Activated naive CD4-positive, alpha-beta T cell (primary cell): ENCODE measurements around the gene PTPRO.

Experiments
- DNase-seq, 4 experiments: peaks; one replicate each; lab custom pipeline; 2025; lab: John Stamatoyannopoulos, UW

PTPRO gene

DNA sequence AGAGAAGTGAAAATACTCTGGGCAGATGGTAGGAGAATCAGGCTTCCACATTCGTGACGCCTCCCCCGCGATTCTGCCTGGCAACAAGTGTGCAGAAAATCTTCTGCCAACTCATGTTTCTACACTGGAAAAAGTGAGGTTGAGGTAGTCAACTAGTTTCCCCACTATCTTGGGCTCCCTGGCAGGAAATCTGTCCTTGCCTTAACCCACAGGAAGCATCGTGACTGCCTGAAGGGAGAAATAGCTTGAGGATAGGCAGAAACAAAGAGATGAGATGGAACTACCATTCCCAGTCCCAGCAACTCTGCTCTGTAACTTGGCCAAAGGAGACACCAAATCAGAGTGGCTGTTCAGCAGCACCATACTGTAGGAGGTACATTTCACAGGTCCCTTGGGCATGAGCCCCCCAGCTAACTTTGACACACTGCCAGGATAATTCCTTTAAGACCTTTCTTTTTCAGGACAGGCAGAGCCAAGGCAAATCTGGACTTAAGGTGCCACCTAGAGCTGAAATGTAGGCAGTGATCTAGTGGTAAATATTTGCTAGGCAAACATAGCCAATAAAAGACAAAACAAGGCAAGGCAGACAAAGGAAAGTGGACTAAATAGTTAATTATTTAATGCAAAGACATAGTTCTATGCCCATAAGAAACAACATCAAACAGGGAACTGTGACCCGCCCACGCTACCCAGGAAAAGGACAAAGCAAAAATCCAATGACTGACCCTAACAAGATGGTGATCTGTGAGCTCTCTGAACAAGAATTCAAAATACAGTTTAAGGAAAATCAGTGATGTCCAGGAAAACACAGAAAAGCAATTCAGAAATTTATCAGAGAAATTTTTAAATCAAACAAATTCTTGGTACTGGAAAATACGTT lies 205.1 kb downstream of the PTPRO start:
- no peak for DNase-seq

DNA sequence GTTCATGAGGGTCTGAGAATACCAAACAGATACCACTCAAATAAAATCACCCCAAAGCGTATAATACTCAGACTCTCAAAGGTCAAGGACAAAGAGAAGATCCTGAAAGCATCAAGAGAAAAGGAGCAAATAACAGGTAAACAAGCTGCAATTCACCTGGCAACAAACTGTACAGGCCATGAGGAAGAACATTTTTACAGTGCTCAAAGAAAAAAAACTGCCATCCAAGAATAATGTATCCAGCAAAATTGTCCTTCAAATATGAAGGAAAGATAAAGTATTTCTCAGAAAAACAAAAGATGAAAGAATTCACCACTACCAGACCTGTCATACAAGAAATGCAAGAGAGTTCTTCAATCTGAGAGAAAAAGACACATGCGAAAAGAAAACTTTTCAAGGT lies 206.4 kb downstream of the PTPRO start:
- no peak for DNase-seq

DNA sequence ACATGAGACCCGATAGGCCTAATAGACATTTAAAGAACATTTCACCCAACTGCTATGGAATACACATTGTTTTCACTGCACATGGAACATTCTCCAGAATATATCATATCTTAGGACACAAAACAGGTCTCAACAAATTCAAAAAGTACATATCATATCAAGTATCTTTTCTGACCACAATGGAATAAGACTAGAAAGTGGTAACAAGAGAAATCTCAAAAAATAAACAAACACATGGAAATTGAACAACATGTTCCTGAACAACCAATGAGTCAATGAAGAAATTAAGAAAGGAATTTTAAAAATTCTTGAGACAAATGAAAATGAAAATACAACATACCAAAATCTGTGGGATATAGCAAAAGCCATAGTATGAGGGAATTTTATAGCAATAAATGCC lies 208.1 kb downstream of the PTPRO start:
- DNase-seq: no peak

DNA sequence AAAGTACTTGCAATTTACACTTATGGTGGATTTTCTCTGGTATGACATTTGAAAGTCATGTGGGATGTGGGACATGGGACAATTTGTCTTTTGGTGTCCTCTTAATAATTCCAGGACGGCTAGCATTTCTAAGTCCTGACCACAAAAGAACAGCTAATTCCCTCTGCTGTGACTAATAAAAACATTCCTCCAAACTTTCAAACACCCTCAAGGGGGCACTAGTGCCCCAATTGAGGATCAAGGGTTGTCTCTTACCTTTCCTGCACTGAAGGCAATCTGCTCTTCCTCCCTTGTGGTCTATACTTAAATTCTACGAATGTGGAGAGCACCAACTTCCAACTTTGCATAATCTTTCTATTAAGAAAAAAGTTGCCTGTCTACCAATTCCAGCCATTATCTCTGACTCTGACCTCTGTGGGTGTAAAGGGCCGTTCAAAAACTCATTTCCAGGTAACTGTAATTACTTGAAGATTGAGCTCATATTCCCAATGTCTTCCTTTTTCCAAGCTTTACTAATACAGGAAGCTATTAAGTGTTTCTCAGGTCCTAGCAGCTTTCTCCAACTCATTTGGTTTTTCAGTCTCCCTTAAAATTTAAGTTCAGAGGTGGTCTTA lies 210.2 kb downstream of the PTPRO start:
- peak in 2 of 4 experiments; percentile 12 to 14 for DNase-seq

DNA sequence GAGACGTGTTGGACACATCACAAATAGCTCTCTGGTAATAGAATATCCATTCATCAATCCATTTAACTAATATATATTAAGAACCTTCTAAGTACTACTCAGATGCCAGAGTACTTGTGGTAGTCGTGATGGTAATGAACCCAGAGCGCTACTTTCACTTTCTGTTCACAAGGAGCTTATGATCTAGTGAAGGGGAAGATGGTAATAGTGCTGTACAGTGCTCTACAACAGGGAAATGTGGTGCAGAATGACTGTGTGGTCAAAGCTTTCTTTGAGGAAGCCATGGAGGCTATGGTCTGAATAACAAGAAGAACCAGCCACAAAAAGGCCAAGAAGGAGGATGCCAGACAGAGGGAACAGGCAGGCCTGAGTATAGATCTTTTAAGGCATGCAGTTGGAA lies 212.0 kb downstream of the PTPRO start:
- DNase-seq: no peak

DNA sequence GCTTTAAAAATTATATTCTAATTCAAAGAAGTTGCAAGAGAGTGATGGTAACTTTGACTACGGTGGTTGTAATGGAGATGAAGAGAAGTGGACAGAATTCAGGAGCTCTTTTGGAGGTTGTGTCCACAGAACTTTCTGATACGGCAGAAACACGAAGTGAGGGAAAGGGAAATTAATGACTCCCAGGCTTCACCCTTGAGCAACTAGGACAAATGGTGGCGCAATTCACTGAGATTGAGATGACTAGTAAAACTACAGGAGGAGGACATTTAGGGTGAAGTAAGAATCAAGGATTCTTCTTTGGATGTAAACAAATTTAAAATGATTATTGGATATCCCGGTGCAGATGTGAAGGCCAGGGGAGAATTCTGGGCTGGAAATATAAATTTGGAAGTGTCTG lies 212.6 kb downstream of the PTPRO start:
- no peak for DNase-seq

DNA sequence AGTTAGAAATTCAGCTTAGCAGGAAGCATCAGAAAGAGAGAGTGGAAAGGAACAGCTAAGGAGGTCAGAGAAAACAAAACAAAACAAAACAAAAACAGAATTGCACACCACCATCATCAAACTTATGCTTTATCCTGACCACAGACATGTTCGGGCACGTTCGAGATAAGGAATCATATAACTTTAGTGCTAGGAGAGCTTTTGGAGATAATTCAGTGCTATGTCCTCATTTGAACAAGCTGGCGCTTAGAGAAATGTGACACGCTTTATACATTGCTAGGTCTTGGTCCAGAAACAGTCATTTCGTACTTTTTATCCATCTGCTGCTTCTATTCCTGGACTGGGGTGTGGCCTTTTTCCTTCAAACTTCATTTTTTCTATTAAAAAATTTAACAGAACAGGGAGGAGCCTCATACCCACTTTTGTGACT lies 213.1 kb downstream of the PTPRO start:
- DNase-seq: no peak

DNA sequence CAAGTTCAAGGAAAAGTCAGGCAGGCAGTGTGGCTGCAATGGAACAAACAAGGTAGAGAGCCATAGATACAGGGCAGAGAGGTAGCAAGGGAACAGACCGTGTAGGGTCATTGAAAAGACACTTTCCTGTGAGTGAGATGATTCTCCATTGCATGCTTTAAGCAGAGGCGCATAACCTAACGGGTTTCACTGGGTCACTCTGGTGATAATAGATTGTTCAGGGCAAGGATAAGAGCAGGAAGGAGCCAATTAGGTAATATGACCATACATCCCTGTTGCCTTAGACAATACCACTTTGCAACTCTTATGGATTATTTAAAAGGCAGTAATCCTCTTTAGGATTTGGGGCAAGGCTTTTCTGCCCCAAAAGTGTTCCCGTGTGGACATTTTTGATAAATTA lies 214.1 kb downstream of the PTPRO start:
- DNase-seq: no peak

DNA sequence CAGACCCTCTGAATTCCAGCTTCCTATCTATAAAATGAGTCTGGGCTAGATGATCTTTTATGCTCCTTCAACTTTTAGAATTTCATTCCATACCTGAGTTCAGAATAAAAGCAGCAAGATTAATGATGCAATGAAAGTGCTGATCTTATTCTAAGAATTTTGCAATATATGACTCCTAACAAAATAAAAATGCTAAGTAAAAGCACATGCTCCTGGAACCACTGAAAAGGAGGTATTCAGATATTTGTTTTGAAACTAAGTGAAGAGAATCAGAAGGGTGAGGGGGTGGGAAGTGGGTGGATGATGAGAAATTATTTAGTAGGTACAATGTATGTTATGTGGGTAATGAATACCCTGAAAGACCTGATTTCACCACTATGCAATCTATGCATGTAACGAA lies 216.6 kb downstream of the PTPRO start:
- no peak for DNase-seq

DNA sequence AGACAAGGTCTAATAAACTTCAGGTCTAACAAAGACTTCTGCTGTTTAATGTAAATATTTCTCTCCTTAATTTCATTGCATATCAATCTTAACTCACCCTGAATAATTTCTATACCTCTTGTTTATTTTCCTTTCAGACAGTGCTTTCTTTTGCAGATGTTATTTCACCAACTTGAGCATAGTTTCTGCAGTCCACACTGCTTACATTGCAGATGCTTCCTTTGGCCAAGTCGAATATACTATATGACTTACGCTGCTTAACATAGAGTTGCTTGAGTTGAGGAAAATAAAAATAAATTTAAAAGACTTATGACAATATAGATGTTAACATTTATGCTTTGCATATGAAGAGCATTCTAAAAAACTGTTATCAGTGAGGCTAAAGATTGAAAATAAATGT lies 217.7 kb downstream of the PTPRO start:
- DNase-seq: no peak

DNA sequence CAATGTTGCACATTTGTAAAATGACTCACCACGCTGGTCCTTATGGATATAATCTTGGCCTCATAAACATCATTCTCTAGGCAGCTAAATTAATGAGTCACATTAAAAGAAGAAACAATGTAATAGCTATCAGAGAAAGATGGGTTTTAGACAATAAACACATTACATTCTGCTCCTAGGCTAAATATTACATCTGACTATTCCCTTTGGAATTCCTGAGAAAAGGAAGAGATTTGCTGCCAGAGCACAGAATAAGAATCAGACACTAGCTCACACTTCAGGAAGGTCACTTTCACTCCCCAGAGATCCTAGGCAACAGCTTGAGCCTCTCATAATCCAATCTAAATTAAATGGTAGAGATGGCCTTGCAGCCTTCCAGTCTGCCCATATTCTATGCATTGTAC lies 218.2 kb downstream of the PTPRO start:
- DNase-seq: no peak

DNA sequence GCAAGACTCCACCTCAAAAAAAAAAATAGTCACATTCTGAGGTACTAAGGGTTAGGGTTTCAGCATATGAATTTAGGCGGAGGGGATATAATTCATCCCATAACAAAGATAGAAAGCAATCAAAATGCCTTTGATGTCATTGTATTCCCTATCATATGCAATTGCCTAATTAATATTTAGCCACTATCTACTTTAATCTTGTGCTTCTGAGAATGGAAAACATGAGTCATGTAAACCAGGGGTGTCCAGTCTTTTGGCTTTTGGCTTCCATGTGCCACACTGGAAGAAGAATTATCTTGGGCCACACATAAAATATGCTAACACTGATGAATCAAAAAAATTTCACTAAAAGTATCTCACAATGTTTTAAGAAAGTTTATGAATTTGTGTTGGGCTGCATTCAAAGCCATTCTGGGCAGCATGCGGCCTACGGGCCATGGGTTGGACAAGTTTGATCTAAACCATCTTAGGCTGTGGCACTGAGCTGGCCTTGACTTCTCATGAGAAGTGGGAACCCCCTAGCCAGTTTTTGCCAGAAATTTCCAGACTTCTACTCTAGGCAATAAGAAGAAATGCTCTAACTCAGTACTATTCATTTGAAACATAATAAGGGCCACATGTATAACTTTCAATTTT lies 219.8 kb downstream of the PTPRO start:
- DNase-seq: no peak

DNA sequence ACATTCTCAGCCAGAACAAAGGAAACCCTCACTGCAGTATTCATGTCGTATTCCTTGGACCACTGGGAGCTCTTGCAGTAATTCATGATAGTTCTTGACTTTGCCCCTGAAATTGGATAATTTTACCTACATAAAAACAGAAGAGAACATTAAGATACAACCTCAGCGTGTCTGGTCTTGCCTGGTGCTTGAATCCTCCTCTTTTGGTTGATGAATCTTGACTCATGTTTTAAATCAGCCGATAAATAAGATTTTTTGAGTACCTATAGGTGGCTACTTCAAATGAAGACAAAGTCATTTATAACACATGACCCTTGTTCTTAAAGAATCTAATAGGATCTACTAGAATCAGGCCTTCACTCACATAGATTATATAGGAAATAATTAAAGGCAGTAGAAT lies 221.0 kb downstream of the PTPRO start:
- no peak for DNase-seq

DNA sequence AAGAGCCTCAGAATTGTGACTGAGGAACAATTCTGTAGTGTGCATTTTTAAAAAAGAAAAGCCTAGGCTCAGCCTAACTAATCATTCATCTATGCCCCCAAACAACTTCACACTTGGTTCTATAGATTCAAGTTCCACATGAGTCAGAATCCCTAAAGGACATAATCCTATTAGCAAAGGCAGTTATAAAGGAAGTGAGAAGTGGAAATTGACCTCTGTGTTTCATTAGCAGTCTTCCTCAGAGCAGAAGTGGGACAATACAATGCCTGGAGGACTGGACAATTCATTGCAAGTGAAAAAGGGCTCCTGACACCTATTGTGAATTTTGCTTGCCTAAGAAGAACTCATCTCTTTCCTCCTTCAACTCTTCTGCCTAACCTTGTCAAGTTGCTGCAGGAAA lies 222.3 kb downstream of the PTPRO start:
- DNase-seq: no peak

DNA sequence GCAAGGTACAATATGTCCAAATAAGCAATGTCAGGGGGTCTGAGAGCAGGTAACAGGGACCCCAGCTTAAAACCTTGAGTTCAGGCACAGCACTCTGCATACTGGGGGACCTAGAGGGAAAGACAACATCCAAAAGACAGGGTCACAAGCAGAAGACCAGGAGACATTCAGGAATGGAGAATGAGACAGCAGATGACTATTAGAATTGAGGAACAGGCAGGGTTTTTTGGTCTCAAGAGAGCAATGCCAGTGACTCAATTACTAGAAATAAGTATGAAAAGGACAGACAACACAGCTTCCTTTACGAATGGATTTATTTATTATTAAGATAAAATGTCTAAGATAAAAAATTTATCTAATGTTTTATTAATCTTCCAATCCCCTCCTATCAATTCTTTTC lies 223.0 kb downstream of the PTPRO start:
- DNase-seq: no peak

DNA sequence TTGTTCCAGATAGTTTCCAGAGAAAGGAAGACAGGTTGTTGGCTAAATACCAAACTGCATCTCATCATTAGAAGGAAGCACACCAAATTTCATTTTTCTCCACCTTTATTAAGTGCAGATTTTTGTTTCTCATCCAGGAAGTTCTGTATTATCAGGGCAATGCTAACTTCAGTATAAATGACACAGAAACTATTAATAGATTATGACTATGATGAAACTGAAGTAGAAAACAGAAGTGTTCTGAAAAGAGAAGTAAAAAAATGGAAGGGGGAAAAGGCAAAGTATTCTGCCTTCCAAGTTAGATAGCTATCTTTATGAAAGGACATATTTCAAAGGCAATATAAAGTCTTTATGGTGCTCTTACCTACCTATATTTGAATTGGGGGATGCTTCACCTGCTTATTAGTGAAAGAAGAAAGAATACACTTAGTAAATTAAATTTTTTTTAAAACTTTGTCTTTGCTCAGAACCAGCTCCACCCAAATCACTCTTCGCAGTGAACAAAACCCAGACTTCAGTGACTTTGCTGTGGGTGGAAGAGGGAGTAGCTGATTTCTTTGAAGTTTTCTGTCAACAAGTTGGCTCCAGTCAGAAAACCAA lies 223.9 kb downstream of the PTPRO start:
- no peak for DNase-seq

DNA sequence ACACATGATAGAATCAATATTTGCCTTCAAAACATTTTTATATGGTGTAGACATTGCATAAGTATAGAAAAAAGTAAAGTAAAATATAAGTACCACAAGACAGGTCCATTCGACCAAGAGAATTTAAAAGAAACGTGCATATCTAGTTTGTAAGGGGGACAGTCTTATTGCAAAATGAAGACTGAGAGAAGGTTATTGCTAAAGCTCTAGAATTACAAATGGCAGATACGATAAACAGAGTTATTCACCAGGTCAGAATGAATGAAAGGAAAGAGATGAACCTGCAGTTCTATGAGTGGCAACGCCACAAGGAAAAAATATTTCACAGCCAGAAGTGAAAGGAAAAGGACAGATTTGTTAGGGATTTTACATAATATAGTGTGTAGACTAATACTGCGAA lies 224.8 kb downstream of the PTPRO start:
- no peak for DNase-seq

DNA sequence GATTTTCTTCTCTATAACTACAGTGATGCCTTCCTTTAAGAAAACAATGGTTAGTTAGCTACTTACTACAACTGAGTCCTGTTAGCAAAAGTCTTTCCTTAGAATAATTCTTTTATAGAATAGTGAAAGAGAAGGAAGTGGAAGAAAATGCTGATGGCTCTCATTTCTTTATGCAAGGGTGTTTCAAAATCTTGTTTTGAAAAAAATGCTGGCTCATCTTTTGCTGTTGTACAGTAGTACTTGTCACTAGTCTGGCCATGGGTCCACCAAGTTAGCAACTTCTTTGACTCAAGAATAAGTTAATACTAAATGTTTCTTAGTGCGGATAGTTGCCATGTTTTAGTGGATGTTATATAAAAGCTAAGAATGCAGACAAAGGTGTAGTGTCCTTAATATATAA lies 225.4 kb downstream of the PTPRO start:
- DNase-seq: no peak

DNA sequence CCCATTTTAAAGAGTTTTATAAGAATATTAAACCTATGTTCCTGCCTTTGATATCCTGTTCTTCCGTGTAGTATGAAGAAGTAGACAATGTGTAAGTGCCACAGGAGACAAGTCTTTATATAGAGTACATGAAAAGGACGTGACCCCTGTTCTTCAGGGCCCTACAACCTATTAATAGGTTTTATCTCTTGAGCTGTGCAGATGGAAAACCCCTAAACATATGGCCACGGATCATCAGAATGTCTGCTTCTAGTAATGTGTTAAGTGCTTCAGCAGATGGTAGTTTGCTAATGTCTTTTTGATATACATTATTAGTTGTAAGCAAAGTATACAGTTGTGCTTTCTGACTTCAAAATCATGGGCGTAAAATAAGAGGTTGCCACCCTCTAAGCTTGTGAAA lies 228.5 kb downstream of the PTPRO start:
- no peak for DNase-seq

DNA sequence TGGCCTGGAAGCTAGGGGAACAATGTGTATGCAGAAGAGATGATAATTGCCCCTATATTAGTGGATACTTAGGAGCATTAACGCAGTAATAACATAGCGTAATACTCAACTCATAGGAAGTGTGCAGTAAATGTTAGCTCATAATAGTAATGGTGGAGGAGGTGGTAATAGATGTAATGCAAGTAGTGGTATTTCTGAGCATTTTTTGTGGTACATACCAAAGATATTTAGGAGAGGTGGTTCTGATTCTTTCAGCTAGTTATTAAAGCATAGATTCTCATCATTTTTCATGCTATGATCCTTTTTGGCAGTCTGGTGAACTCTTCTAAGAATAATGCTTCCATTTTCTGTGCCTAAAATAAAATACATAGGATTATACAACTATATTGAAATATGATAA lies 233.1 kb downstream of the PTPRO start:
- no peak for DNase-seq

DNA sequence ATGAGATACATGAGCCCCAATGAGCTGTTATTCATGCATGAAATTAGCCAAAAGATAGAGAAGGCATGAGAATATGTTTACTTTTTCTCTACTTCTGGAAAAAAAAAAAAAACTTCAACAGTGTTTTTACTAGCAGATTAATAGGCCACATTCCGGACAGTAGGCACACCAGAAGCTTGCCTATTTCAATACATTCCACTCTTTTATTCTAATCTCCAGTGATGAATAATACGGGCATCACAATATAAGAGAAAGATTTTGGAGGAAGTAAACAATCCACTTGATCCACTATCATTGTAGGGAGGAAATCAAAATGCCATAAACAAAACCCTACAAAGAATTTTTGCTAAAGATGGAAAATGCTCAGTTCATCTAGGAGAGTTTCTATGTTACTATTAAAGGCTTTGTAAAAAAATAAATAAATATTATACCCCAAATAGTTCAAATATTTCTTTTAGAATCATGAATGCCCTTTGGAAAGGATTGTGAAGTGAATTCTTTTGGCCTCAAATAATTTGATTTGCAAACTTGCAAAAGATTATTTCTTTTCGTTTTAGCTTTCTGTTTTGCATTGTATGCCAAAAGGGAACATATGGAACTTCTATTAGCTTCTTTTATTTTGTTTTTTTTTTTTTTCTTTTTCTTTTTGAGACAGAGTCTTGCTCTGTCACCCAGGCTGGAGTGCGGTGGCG lies 234.2 kb downstream of the PTPRO start:
- no peak for DNase-seq

DNA sequence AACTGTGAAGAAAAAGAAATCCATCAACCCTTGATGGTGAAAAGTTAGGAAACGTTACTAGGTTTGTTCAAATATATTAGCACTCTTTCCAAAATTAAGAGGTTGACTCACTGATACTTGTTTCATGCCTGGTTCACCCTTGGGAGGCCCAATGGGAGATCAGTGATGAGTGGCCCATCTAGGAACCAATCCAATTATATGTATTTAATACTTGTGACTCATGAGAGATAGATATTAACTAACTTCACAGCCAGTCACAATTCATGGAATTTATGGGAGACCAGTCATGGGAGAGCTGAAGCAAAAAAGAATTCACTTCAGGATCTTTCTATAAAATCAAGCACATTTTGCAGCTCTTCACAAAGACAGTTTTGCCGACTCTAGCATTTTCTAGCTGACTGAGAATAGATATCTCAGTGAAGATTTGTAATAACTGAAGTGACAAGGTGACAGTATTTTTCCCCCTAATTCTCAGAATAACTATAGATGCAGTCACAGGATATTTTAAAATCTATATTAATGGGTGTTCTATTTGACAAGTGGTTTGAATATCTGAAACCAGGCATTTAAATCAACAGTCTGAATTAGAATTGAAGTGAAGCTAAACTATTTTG lies 236.7 kb downstream of the PTPRO start:
- no peak for DNase-seq
